COLO668 (cell line): ENCODE results near the gene RAF1.
"Not testable (repeated sequence)": the region's sequence is repeated elsewhere in the genome, so short reads cannot be mapped to it uniquely, and the experiment has no call there.

Experiments used
- DNase-seq: peaks from one replicate; lab custom pipeline; 2025; ENCODE audit not compliant: unreplicated experiment; lab: John Stamatoyannopoulos, UW

Gene RAF1

DNA sequence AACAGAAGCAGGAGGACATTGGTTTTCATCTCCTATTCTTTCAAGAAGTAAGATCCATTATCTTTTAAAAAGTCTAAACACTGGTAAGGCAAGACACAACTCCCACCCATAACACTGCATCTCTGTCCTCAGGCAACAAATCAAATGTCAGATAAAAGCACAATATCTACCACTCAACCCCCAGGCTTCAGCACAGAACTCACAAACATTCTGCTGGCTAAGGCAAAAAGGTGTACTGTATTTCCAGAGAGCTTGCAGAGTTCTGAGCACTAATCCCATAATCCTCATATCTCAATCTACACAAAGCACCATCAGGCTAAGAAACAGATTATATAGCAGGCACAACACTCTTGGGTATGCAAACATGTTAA lies 20.9 kb downstream of the RAF1 start:
- no peak for DNase-seq

GRCh38 chr3:12640853-12641252 lies 23.1 kb downstream of the RAF1 start:
- DNase-seq: not testable (repeated sequence)

- DNase-seq: no peak
Measured at GRCh38 chr3:12638105-12638504, 25.8 kb downstream of the RAF1 start.

GRCh38 chr3:12633108-12633507 lies 30.8 kb downstream of the RAF1 start:
- no peak for DNase-seq

GRCh38 chr3:12632523-12632922 lies 31.4 kb downstream of the RAF1 start:
- DNase-seq: no peak

DNA sequence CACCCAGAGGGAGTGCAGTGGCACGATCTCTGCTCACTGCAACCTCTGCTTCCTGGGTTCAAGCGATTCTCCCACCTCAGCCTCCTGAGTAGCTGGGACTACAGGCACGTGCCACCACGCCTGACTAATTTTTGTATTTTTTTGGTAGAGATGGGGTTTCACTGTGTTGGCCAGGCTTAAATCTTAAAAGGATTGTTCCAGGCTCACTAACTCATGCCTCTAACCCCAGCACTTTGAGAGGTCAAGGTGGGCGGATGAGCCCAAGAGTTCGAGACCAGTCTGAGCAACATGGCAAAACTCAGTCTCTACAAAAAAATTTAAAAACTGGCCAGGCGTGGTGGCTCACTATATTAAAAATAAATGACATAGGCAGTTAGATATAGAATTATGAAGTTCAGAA lies 33.1 kb downstream of the RAF1 start:
- DNase-seq: not testable (repeated sequence)

GRCh38 chr3:12630292-12630691 lies 33.6 kb downstream of the RAF1 start:
- no peak for DNase-seq

GRCh38 chr3:12629560-12629959 lies 34.4 kb downstream of the RAF1 start:
- DNase-seq: peak; percentile 1

GRCh38 chr3:12628813-12629212 lies 35.1 kb downstream of the RAF1 start:
- no peak for DNase-seq

DNA sequence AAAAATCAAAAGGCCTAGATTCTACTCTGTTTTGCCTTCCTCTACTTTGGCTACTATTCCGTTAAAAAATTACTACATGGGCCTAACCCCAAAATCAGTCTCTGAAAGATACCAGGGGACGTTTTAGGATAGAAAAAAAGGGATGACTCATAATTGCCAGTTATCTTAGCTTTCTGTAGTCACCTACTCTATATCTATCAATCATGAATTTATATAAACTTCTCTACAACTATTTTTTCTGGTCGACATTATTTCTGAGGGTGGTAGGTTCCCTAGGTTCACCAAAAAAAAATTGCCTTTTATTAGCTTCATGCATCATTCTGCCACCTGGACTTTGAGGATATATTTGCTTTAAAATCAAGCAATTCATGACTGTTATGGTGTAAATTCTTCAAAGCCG lies 36.5 kb downstream of the RAF1 start:
- DNase-seq: no peak

- not testable (repeated sequence) for DNase-seq
Measured at GRCh38 chr3:12624964-12625363, 39.0 kb downstream of the RAF1 start.

- DNase-seq: no peak
Measured at GRCh38 chr3:12624056-12624455, 39.9 kb downstream of the RAF1 start.

- DNase-seq: no peak
Measured at GRCh38 chr3:12622335-12622734, 41.6 kb downstream of the RAF1 start.

GRCh38 chr3:12620729-12621128 lies 43.2 kb downstream of the RAF1 start:
- no peak for DNase-seq

GRCh38 chr3:12620305-12620704 lies 43.6 kb downstream of the RAF1 start:
- DNase-seq: no peak

- no peak for DNase-seq
Measured at GRCh38 chr3:12618426-12618825, 45.5 kb downstream of the RAF1 start.

- no peak for DNase-seq
Measured at GRCh38 chr3:12615266-12615665, 48.7 kb downstream of the RAF1 start.

DNA sequence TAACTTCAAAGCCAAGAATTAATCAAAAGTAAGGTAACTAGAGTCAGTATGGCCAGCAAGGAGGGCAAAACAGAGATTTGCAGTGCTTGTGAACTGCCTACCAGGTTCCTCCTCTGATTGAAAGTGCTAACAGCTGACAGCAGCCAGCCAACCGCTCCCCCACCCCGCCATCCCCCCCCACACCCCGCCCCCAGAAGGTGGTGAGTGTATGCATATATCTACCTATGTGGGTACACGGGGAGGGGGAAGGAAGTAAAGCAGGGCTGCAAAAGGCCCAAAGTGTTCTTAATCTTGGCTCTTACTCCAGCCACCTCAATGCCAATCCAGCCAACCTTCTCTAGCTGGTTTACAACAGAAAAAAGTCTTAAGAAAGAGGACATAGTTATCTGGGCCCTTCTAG lies 50.7 kb downstream of the RAF1 start:
- DNase-seq: no peak

DNA sequence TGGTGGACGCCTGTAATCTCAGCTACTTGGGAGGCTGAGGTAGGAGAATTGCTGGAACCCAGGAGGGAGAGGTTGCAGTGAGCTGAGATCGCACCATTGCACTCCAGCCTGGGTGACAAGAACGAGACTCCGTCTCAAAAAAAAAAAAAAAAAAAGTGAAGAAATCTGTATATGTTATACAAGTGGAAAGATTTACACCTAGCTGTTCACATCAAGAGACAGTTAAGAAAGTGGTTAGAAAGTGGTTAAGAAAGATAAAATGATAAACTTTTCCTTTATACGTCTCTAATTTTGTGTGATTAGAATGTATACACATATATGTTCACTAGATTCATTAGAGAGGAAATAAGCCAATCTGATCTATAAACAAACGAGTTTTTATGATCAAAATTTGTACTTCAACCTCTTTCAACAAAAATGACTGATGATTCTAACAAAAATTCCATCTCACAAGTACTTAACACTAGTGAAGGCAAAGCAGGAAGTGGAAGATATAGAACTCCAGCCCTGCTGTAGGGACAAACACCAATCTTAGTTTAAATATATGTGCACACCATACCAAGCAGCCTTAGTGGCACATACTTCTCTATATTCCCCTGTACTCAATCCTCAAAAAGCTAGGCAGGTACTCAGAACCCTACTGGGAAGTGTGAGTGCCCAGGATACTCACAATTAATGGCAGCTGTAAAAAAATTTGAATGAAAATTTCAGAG lies 51.2 kb downstream of the RAF1 start:
- no peak for DNase-seq

DNA sequence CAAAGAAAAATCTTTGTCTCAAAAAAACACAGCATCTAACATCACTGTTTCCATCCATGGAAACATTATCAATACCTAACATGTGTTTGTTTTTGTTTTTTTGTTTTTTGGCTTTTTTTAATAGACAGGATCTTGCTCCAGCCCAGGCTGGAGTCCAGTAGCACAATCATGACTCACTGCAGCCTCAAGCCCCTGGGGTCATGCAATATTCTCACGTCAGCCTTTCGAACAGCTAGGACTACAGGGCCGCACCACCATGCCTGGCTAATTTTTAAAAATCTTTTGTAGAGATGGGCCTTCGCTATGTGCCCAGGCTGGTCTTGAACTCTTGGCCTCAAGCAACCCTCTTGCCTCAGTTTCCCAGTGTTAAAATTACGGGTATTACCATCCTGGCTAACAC lies 52.8 kb downstream of the RAF1 start:
- DNase-seq: no peak

DNA sequence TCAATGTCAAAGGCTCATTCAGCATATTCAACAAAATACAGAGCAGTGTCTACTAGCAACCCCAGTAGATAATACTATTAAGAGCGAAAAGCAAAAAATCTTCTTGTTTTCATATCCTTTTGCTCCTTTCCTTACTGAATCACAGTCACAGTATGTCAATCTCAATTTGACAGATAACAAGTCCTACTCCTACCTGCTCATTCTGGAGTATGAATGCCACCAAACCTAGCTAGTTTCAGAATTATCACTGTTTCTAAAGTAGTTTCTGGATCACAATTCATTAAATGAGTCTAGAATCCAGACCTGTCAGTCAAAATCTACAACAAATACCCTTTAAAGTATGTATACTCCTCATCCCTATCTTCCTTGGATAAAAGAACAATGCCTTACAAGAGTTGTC lies 55.5 kb downstream of the RAF1 start:
- no peak for DNase-seq

- no peak for DNase-seq
Measured at GRCh38 chr3:12603969-12604368, 59.9 kb downstream of the RAF1 start.

GRCh38 chr3:12601072-12601471 lies 62.8 kb downstream of the RAF1 start:
- DNase-seq: no peak
